GM21447 (cell line): ENCODE results near the gene THY1.
"Not testable (repeated sequence)": the region's sequence is repeated elsewhere in the genome, so short reads cannot be mapped to it uniquely, and the experiment has no call there.

Experiments
- ATAC-seq: cut with Tn5 transposase; IDR thresholded peaks from one replicate; pipeline ENCODE4 v1.9.1; 2021; ENCODE audit not compliant: unreplicated experiment

Gene THY1

GRCh38 chr11:119422809-119423508 lies at the start of gene THY1:
THY1 (minus strand) TSS chr11:119423172; CDS start chr11:119420905, 2,267 bp downstream.
- ATAC-seq = no peak

DNA sequence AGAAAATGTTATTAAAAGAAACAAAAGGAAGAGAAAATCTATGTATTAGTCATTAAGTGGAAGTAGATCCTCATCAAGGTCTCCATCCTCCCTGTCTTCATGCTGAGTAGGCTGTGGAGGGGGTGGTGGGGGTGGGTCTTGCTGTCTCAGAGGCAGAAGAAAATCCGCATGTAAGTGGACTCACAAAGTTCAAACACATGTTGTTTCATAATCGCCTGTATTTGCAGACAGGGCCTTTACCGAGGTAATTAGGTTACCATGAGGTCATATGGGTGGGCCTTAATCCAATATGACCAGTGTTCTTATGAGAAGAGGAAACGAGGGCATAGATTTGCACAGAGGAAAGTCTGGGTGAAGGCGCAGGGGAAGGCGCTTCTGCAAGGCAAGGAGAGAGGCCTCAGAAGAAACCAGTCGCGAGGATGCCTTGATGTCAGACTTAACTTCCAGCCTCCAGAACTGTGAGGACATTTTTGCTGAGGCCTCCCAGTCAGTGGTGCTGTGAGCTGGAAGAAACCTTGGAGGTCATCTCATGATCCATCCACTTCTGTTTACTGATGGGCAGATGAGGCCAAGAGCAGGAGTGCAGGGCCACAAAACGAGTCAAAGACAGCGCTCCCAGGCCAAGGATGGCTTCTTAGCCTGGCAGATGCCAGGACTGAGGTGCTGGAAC lies 49.3 kb upstream of the THY1 start:
- ATAC-seq = no peak

GRCh38 chr11:119471329-119471728 lies 48.4 kb upstream of the THY1 start:
- no peak for ATAC-seq

DNA sequence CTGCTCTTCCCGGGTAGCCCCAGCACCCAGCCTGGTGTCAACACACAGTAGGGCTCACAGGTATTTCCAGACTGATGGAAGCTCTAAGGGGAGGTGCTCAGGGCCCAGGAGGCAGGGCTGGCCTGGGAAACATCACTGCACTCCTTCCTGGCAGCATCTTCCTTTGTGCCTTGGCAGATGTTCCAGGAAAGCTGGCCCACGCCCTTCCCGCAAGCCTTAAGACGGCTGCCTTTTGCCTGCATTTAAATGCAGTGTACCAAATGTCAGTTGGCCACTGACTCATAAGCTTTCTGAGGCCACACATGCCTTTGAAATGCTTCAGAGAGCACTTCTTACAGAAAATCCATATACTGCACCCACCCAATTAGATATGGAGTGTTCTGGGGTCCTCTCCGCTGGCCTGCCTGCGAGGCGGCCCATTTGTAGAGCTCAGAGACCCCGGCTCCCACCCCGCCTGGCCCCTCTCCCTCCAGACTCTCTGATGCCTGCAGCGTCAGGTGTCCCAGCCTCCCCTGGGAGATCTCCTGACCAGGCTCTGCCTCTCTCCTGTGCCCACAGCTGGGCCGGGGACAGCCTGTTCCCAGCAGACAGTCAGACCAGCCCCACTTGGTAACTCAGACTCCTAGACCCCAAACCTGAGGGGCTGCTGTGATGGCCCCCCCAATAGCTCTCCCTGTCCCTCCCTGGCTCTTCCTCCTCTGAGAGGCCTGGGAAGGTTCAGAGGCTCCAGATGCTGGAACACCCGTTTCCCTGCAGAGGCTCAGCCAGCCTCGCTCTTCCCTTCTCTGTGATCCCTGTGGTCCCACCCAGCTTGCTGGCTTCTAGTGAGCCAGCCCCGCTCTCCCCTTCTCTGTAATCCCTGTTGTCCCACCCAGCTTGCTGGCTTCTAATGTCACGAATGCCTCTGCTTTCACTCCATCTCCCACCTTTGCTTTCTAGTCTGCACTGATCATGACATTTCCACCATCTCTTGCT lies 47.6 kb upstream of the THY1 start:
- ATAC-seq = no peak

DNA sequence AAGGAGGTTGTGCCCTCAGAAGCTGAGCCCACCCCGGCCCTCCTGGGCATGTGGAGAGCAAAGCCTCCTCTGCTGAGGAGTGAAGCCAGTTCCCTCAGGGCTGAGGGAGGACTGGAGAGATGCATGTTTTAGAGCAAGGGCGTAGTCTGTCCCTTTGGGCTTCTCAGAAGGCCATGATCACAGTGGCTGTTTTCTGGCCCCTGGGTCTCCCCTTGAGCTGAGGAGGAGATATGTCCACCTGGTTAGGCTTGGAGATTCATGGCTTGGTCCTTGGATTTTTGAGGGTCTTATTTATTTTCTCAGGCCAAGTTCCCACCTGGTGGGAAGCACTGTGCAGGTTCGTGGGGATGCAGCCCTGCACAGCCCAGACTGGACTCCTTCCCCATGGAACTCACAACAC lies 46.5 kb upstream of the THY1 start:
- no peak for ATAC-seq

- ATAC-seq = no peak
These were observed 45.5 kb upstream of the THY1 start for GRCh38 chr11:119468511-119468910.

GRCh38 chr11:119461229-119461963 lies 38.4 kb upstream of the THY1 start:
- ATAC-seq = no peak

DNA sequence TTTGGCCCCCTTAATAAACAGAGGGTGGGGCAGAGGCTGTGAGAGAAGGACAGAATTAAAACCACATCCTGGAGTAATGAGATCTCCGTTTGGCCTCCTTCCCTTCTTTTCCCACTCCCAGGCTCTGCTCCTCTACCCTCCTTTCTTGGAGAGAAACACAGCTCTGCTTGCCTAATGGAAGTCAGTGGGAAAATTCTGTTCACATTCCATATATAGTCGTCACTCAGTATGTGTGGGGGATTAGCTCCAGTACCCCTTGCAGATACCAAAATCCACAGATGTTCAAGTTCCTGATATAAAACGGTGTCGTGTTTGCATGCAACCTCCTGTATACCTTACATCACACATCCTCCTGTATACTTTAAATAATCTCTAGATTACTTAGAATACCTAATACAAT lies 37.6 kb upstream of the THY1 start:
- ATAC-seq = no peak

- ATAC-seq = no peak
These were observed 37.1 kb upstream of the THY1 start for GRCh38 chr11:119460097-119460496.

DNA sequence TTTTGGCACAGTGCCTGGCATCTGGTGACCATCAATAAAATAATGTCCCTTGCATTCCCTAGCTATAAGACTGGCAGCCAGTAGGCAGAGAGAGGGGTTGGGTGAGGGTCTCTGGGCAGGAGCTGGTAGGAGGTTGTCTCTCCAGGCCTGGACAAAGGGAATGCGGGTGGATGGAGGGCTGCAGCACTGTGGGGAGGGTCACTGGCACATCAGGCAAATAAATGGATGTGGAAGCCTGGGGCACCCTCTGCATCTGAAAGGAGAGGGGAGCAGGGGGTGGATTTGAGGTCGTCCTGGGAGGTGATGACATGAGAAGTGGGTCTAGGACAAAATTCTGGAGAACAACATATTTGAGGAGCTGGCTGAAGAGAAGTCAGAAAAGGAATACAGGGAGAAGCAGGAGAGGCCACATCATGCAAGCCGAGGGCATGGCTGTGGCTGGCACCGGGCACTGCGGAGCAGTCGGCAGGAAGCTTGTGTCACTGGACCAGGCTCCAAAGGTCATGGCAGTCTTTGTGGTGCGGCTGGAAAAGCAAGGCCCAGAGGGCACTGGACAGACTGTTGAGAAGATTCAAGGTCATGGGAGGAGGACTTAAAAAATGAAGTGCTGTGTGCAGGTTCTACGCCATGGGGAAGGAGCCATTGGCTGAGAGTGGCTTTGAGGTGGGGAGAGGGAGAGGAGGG lies 36.5 kb upstream of the THY1 start:
- no peak for ATAC-seq

- ATAC-seq = not testable (repeated sequence)
These were observed 32.7 kb upstream of the THY1 start for GRCh38 chr11:119455708-119456107.

DNA sequence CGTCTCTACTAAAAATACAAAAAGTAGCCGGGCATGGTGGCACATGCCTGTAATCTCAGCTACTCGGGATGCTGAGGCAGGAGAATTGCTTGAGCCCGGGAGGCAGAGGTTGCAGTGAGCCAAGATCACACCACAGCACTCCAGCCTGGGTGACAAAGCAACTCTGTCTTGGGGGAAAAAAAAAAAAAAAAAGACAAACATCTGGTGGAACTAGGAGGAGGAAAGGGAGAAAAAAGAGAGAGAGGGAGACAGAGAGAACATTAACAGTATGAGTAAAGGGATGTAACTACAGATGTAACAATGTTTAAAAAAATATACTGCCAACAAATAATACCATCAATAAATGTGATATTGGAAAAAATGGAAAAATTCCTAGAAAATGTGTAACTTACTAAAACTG lies 32.3 kb upstream of the THY1 start:
- not testable (repeated sequence) for ATAC-seq

GRCh38 chr11:119453881-119454280 lies 30.9 kb upstream of the THY1 start:
- no peak for ATAC-seq

DNA sequence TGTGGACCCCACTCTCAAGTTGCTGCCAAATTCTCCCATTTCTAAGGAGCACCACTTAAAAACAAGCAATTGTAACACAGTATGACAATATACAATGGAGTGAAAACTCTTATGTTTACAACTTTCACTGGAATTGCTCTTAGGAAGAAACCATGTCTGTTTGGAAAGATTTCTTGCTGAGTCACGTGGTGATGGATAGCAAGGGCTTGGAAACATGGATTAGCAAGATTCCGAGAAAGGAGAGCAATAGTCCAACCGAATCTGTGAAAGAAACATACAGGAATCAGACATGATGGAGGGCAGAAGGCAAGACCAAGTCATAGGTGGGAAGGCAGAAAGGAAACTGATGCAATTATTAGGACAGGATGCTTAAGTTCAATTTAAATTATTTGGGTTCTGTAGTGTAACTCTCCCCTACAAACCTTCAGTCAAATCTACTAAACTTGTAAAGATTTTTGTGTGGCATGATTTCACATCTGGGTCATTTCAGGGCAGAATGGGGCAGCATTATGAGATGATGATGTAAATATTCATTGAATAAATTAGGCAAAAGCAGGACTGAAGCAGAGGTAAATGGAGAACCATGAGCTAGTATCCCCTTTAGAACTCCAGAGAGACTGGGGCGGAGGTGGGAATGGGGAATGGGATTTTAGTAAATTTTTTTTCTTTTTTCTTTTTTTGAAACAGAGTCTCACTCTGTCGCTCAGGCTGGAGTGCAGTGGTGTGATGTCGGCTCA lies 27.8 kb upstream of the THY1 start:
- ATAC-seq = no peak

DNA sequence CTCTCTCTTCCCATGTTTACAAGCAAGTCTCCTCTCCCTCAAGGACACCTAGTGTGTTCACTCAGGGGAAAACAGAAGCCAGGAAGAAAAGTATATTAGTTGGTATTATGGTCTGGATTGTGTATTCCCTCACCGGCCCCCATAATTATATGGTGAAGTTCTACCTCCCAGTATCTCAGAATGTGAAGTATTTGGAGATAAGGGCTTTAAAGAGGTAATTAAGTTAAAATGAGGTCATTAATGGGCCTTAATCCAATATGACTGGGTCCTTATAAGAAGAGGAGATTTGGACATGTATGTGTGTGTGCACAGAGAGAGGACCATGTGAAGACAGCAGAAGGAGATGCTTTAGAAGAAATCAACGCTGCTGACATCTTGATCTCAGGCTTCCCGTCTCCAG lies 26.5 kb upstream of the THY1 start:
- no peak for ATAC-seq

DNA sequence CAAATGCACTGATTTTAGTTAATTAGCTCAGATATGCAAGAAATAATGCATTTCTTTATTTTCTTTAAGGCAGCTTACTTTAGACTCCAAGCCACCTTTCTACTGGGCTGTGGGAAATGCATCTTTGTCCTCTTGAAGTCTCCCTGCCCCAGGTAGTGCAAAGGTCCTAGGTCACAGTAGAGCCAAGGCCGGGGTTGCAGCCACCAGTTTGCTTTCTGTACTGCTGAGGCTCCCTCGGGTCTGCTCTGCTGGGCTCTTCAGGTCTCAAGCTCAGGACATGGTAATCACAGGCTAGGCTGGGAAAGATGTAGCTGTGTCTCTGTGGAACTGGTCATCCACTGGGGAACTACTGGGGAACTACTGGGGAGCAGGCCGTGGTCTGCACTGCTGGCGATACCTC lies 25.4 kb upstream of the THY1 start:
- ATAC-seq = no peak

DNA sequence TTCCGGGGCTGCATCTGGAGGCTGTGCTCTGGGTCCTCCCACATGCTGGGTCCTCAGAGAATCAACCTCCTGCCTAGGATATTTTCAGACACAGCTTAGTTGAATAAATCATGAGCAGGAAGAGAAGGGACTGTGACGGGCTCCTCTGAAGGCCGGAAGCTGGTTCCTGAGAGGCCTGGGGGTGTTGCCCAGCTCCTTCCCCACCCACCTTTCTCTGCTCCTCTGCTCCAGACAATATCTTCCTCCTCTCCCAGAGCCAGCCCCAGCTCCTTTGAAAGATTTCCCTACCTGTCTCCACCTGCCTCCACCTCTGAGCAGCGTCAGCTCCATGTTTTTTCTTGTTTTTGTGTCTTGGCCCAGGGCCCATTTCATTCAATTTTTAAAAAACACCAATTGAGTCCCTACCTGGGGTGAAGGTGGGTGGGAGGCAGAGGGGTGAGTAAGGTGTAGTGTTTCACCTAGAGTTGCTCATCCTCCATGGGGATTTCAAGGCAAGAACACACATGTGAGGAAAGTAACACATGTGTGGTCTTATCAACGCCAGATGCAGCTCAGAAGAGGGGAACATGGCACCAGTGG lies 24.8 kb upstream of the THY1 start:
- ATAC-seq = no peak

- no peak for ATAC-seq
These were observed 24.1 kb upstream of the THY1 start for GRCh38 chr11:119446871-119447663.
